GM10266 (cell line): Measurements from ENCODE around the gene GMIP.

Experiments used
- DNase-seq: peaks from one replicate; pipeline ENCODE4 v3.0.0; 2012; ENCODE audit errors: extremely low spot score
- CTCF ChIP-seq: IDR thresholded peaks from 2 replicates; pipeline ENCODE4 v1.5.1; 2012; ENCODE audit warnings: mild to moderate bottlenecking, low read depth; ENCODE audit not compliant: control insufficient read depth, insufficient read depth; ENCODE audit errors: missing control alignments

GMIP gene

GRCh38 chr19:19662344-19662743 is 18.9 kb upstream of the GMIP start:
- TF ChIP-seq CTCF: no peak
- no peak for DNase-seq

GRCh38 chr19:19661675-19662251 is 18.3 kb upstream of the GMIP start:
- peak; percentile 79 for DNase-seq
- TF ChIP-seq CTCF: no peak

GRCh38 chr19:19661141-19661674 is 17.8 kb upstream of the GMIP start:
- TF ChIP-seq CTCF: no peak
- no peak for DNase-seq

GRCh38 chr19:19659646-19660245 is 16.3 kb upstream of the GMIP start:
- no peak for DNase-seq
- TF ChIP-seq CTCF: no peak

- no peak for TF ChIP-seq CTCF
- DNase-seq: no peak
Measured at GRCh38 chr19:19657397-19657783, 13.9 kb upstream of the GMIP start.

- no peak for TF ChIP-seq CTCF
- DNase-seq: no peak
Measured at GRCh38 chr19:19656451-19657396, 13.3 kb upstream of the GMIP start.
